ENCODE measurements around the gene CCR5.

Gene CCR5

GRCh38 chr3:46419816-46420215 lies 49.1 kb downstream of the CCR5 start:
- no peak overlapping the region for H3K4me3 ChIP-seq (ENCODE audit: low read length)
- no peak for DNase-seq (ENCODE audit: low read depth)
- TF ChIP-seq, protein P1, sequence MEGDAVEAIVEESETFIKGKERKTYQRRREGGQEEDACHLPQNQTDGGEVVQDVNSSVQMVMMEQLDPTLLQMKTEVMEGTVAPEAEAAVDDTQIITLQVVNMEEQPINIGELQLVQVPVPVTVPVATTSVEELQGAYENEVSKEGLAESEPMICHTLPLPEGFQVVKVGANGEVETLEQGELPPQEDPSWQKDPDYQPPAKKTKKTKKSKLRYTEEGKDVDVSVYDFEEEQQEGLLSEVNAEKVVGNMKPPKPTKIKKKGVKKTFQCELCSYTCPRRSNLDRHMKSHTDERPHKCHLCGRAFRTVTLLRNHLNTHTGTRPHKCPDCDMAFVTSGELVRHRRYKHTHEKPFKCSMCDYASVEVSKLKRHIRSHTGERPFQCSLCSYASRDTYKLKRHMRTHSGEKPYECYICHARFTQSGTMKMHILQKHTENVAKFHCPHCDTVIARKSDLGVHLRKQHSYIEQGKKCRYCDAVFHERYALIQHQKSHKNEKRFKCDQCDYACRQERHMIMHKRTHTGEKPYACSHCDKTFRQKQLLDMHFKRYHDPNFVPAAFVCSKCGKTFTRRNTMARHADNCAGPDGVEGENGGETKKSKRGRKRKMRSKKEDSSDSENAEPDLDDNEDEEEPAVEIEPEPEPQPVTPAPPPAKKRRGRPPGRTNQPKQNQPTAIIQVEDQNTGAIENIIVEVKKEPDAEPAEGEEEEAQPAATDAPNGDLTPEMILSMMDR (IDR thresholded peaks at IDR 0.05; ENCODE audit: insufficient read depth, low read depth, low read length, missing control alignments), result no peak

DNA sequence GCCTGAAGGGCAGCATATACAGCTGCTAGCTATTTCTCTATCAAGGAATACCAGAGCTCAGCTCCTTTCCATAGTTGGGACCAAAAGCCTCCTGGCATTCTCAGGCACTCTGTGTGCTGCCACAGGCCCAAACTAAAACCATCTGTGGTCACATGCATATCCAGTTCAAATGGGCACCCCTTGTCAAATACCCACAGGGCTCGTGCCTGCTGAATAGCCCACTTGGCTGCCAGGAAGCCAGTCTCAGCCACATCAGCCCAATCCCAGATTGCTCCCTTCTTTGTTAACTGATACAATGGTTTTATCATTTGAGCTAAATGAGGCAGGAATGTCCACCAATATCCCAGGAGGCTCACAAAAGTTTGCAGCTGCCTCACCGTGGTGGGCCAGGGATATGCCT lies 50.2 kb downstream of the CCR5 start:
- no peak for DNase-seq (ENCODE audit: low read depth)
- TF ChIP-seq, protein P1 (IDR thresholded peaks at IDR 0.05; ENCODE audit: insufficient read depth, low read depth, low read length, missing control alignments), result no peak
- H3K4me3 ChIP-seq (ENCODE audit: low read length), result no peak overlapping the region

DNA sequence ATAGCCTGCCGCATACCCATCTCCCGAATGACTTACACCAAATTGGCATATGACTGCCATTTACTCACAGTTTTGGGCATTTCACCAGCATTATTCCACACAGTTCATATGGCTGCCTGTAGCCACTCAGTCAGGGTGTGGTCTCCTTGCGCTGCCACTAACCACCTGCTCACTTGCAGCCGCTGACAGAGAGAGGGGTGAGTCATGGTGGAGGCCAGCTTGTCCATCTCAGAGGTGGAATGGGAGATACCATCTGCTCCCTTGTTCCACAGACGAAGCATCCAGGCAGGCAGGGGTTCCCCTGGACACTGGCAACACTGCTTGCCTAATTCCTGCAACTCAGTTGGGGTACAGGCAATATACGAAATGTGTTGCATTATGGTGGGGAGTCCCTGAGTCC lies 51.9 kb downstream of the CCR5 start:
- TF ChIP-seq, protein P1 (IDR thresholded peaks at IDR 0.05; ENCODE audit: insufficient read depth, low read depth, low read length, missing control alignments), result no peak
- peak; percentile 89 for DNase-seq (ENCODE audit: low read depth)
- no peak overlapping the region for H3K4me3 ChIP-seq (ENCODE audit: low read length)

DNA sequence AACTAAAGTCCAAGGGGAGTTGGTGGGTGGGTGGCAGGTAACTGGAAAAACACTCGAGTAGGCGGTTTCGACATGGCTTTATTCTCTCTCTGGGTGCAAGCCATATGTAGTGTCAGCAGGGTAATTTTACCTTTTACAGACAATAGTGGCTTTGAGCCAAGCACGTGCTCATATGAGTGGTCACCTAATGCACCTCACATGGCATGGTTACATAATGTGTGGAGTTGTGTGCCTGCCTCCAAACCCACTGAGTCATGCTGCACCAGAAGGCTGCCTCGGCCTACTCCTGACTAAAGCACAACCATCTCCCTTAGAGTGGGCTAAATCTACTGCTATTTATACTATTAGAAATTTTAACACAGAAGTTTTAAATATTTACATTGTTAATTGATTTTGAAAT lies 52.8 kb downstream of the CCR5 start:
- peak; percentile 92 for DNase-seq (ENCODE audit: low read depth)
- TF ChIP-seq, protein P1 (IDR thresholded peaks at IDR 0.05; ENCODE audit: insufficient read depth, low read depth, low read length, missing control alignments), result no peak
- no peak overlapping the region for H3K4me3 ChIP-seq (ENCODE audit: low read length)
